Caco-2 (cell line): ENCODE measurements around the gene CNBD2. TPM values are rescaled to one million over a fixed set of nuclear protein-coding genes. Genes with fewer than 3 reads are reported as not detected.
"Not testable (repeated sequence)": the region's sequence is repeated elsewhere in the genome, so short reads cannot be mapped to it uniquely, and the experiment has no call there.

ENCODE experiments used
- BruUV-seq: library from RNA; stranded (reverse); fragments of 400-500 nt; replicated peaks from 2 replicates; lab custom pipeline; 2021; lab: Mats Ljungman, UMichigan
- CTCF ChIA-PET: fragments of 300-600 bp; sonication (Branson Sonifier 250); formaldehyde crosslinking; loops from one replicate; lab custom pipeline; 2022; ENCODE audit warnings: antibody characterized with exemption; lab: Charles Lee
- POLR2A ChIA-PET: fragments of 300-600 bp; sonication (Branson Sonifier 250); formaldehyde crosslinking; loops from one replicate; lab custom pipeline; 2022; ENCODE audit warnings: antibody characterized with exemption; lab: Charles Lee
- DNase-seq, 2 experiments: peaks; one replicate each; pipeline versions ENCODE4 v3.0.0 to v3.0.0-alpha.2; 2020 to 2022
- H3K27me3 ChIP-seq: replicated peaks from 2 replicates; pipeline ENCODE4 v1.6.0; 2011; ENCODE audit warnings: low read length; ENCODE audit not compliant: control insufficient read depth, insufficient read depth
- H3K36me3 ChIP-seq: 2 replicates; pipeline ENCODE4 v1.5.1; 2011; ENCODE audit warnings: low read length; ENCODE audit not compliant: control insufficient read depth, insufficient read depth
- H3K4me1 ChIP-seq: fragments of 250-450 bp; sonication (Bioruptor Pico); 2 replicates; pipeline ENCODE4 v1.5.1; 2020; ENCODE audit warnings: mild to moderate bottlenecking
- H3K4me3 ChIP-seq: 2 replicates; pipeline ENCODE4 v1.5.1; 2011; ENCODE audit warnings: low read depth, mild to moderate bottlenecking, control low read depth, low read length
- H3K9me3 ChIP-seq: fragments of 250-450 bp; sonication (Bioruptor Pico); 2 replicates; pipeline ENCODE4 v1.5.1; 2020; ENCODE audit warnings: mild to moderate bottlenecking, moderate library complexity
- H3K27ac Mint-ChIP-seq: one replicate; pipeline ENCODE4 v1.8.0; 2022; ENCODE audit warnings: mixed read lengths; ENCODE audit not compliant: unreplicated experiment
- H3K27me3 Mint-ChIP-seq: one replicate; pipeline ENCODE4 v1.8.0; 2022; ENCODE audit warnings: mixed read lengths; ENCODE audit not compliant: insufficient read depth, unreplicated experiment
- H3K36me3 Mint-ChIP-seq: one replicate; pipeline ENCODE4 v1.8.0; 2022; ENCODE audit warnings: mild to moderate bottlenecking, mixed read lengths; ENCODE audit not compliant: insufficient read depth, unreplicated experiment
- H3K4me1 Mint-ChIP-seq: one replicate; pipeline ENCODE4 v1.8.0; 2022; ENCODE audit warnings: low read depth, mixed read lengths; ENCODE audit not compliant: unreplicated experiment
- H3K4me3 Mint-ChIP-seq: one replicate; pipeline ENCODE4 v1.8.0; 2022; ENCODE audit warnings: mild to moderate bottlenecking, moderate library complexity, mixed read lengths; ENCODE audit not compliant: unreplicated experiment
- H3K9me3 Mint-ChIP-seq: one replicate; pipeline ENCODE4 v1.8.0; 2022; ENCODE audit warnings: mixed read lengths; ENCODE audit not compliant: unreplicated experiment
- CTCF ChIP-seq, 2 experiments: fragments of 200-600 bp in 1 of 2; IDR thresholded peaks; 1 replicate in 1 of 2; 2 replicates in 1 of 2; pipeline versions ENCODE4 v1.5.1 to v1.8.0; 2011 to 2022; ENCODE audit warnings: antibody characterized with exemption in 1 of 2, control low read depth in 1 of 2, inconsistent platforms in 1 of 2, low read depth in 1 of 2, low read length in 1 of 2, mild to moderate bottlenecking in 1 of 2, moderate library complexity in 1 of 2; ENCODE audit not compliant: insufficient read depth in 1 of 2, severe bottlenecking in 1 of 2, unreplicated experiment in 1 of 2
- intact Hi-C: fragments of 100-400 bp; cut with micrococcal nuclease; formaldehyde crosslinking; loops from one replicate; pipeline ENCODE4 v1.10.0; 2022; ENCODE audit not compliant: unreplicated experiment
- total RNA-seq: library from RNA; stranded (reverse); gene quantifications from 2 replicates; pipeline ENCODE4 v1.2.3, GENCODE V29; 2022

CNBD2 gene
- total RNA-seq, 1 experiment from 2014 or later: 9.1 TPM

GRCh38 chr20:36001331-36001730 is 32.9 kb downstream of the CNBD2 start:
- intact Hi-C loops, H3K36me3 Mint-ChIP-seq, H3K4me3 ChIP-seq, H3K36me3 ChIP-seq, H3K27me3 ChIP-seq, CTCF ChIA-PET, POLR2A ChIA-PET, H3K27me3 Mint-ChIP-seq, H3K4me3 Mint-ChIP-seq, H3K27ac Mint-ChIP-seq, H3K4me1 Mint-ChIP-seq, BruUV-seq, H3K4me1 ChIP-seq: not testable (repeated sequence)
- peaks cover 18% of the 10 kb centered on the region for H3K9me3 ChIP-seq
- DNase-seq: peak in 1 of 2 experiments; percentile 15
- H3K9me3 Mint-ChIP-seq: peaks cover 18% of the 10 kb centered on the region

- CTCF ChIA-PET: interaction anchor here (0.9 to 3.2 kb wide), 3 partner anchors 8 to 200 kb away, joined by 3 to 9 read pairs (median 7); no protein-coding TSS in a partner anchor
- no TSS peak for BruUV-seq
- POLR2A ChIA-PET: no interaction called here
Measured at GRCh38 chr20:36002855-36003254, 34.5 kb downstream of the CNBD2 start.

GRCh38 chr20:36004045-36004444 is 35.7 kb downstream of the CNBD2 start:
- H3K36me3 Mint-ChIP-seq: no peaks in the 10 kb centered on the region
- no peak overlapping the region for H3K27ac Mint-ChIP-seq
- H3K4me3 Mint-ChIP-seq: no peak overlapping the region
- no peak for TF ChIP-seq CTCF (IDR thresholded peaks at IDR 0.05; ENCODE audit: insufficient read depth in 1 of 2, low read depth in 1 of 2, low read length in 1 of 2, severe bottlenecking in 1 of 2, unreplicated experiment in 1 of 2)
- ChIA-PET POLR2A (no interaction called here), CTCF (interaction anchor here (1.2 to 3.2 kb wide), 3 partner anchors 9 to 134 kb away, joined by 5 to 14 read pairs (median 9); no protein-coding TSS in a partner anchor)
- Histone ChIP-seq H3K4me3 (no peak overlapping the region), H3K27me3 (no peaks in the 10 kb centered on the region), H3K9me3 (peaks cover 18% of the 10 kb centered on the region), H3K36me3 (no peaks in the 10 kb centered on the region), H3K4me1 (no peaks in the 10 kb centered on the region; the same call in 1 of the 2 replicates)
- H3K27me3 Mint-ChIP-seq: no peaks in the 10 kb centered on the region
- BruUV-seq: no TSS peak
- H3K9me3 Mint-ChIP-seq: peaks cover 18% of the 10 kb centered on the region
- intact Hi-C loops: no loop called here
- no peaks in the 10 kb centered on the region for H3K4me1 Mint-ChIP-seq
- peak in 1 of 2 experiments; percentile 26 for DNase-seq

More at GRCh38 chr20:36002855-36003254, 34.5 kb downstream of the CNBD2 start:
- no peak overlapping the region for H3K4me3 ChIP-seq
- H3K36me3 ChIP-seq: no peaks in the 10 kb centered on the region
- H3K4me1 Mint-ChIP-seq: no peaks in the 10 kb centered on the region
- DNase-seq: no peak
- TF ChIP-seq CTCF (IDR thresholded peaks at IDR 0.05; ENCODE audit: insufficient read depth in 1 of 2, low read depth in 1 of 2, low read length in 1 of 2, severe bottlenecking in 1 of 2, unreplicated experiment in 1 of 2): no peak
- no peaks in the 10 kb centered on the region for H3K27me3 Mint-ChIP-seq
- H3K36me3 Mint-ChIP-seq: no peaks in the 10 kb centered on the region
- no peaks in the 10 kb centered on the region for H3K27me3 ChIP-seq
- H3K9me3 Mint-ChIP-seq: peaks cover 18% of the 10 kb centered on the region
- intact Hi-C loops: no loop called here
- H3K27ac Mint-ChIP-seq: no peak overlapping the region
- H3K4me3 Mint-ChIP-seq: no peak overlapping the region
- H3K9me3 ChIP-seq: peaks cover 18% of the 10 kb centered on the region
- H3K4me1 ChIP-seq: no peaks in the 10 kb centered on the region
